ENCODE data around the gene SLC25A41. TPM values are rescaled to one million over a fixed set of nuclear protein-coding genes. Genes with fewer than 3 reads are reported as not detected.
A peak's percentile ranks its signal among the peaks of the same experiment; 100 is the strongest.

Gene SLC25A41
- total and polyA plus RNA-seq, 2 experiments from 2014 or later: 1.0 to 1.7 TPM

- peaks cover 9% of the 10 kb centered on the region for H3K27me3 ChIP-seq
- H3K27ac ChIP-seq: peak overlapping the region; percentile 88
- peaks cover 6% of the 10 kb centered on the region for H3K36me3 ChIP-seq
- no peak overlapping the region for H3K4me3 ChIP-seq
- no peak for DNase-seq (ENCODE audit: low read depth in 1 of 2, low spot score in 1 of 2)
- no peaks in the 10 kb centered on the region for H3K9me3 ChIP-seq (ENCODE audit: low read depth)
- H3K4me1 ChIP-seq (ENCODE audit: low read depth): peaks cover 11% of the 10 kb centered on the region
- no peak for TF ChIP-seq CTCF (IDR thresholded peaks at IDR 0.05; ENCODE audit: low read depth, low read length)
Observed at GRCh38 chr19:6425732-6426620, 7.6 kb downstream of the SLC25A41 start.

- Histone ChIP-seq H3K4me1 (ENCODE audit: low read depth) (peaks cover 11% of the 10 kb centered on the region), H3K36me3 (peaks cover 12% of the 10 kb centered on the region), H3K27ac (peak overlapping the region; percentile 88), H3K9me3 (ENCODE audit: low read depth) (no peaks in the 10 kb centered on the region), H3K4me3 (no peak overlapping the region), H3K27me3 (peaks cover 7% of the 10 kb centered on the region)
- DNase-seq (ENCODE audit: low read depth in 1 of 2, low spot score in 1 of 2): peak; percentile 100
- no peak for TF ChIP-seq CTCF (IDR thresholded peaks at IDR 0.05; ENCODE audit: low read depth, low read length)
Observed at GRCh38 chr19:6424939-6425731, 8.4 kb downstream of the SLC25A41 start.

- no peak for TF ChIP-seq CTCF (IDR thresholded peaks at IDR 0.05; ENCODE audit: low read depth, low read length)
- H3K4me1 ChIP-seq (ENCODE audit: low read depth): peaks cover 11% of the 10 kb centered on the region
- H3K9me3 ChIP-seq (ENCODE audit: low read depth): no peaks in the 10 kb centered on the region
- H3K27ac ChIP-seq: peak within 1 kb of the TSS; percentile 91
- peak within 1 kb of the TSS; percentile 99 for H3K4me3 ChIP-seq
- peaks cover 20% of the 10 kb centered on the region for H3K36me3 ChIP-seq
- DNase-seq (ENCODE audit: low read depth in 1 of 2, low spot score in 1 of 2): peak in 1 of 2 donors; percentile 52
- no peaks in the 10 kb centered on the region for H3K27me3 ChIP-seq
Observed at GRCh38 chr19:6424195-6424938, 9.2 kb downstream of the SLC25A41 start, which contains the start of gene KHSRP. Gene KHSRP, minus strand, starts transcription at chr19:6424811. Its CDS starts 110 bp downstream, at chr19:6424701.

- DNase-seq (ENCODE audit: low read depth in 1 of 2, low spot score in 1 of 2): peak; percentile 57 to 72
- no peak for TF ChIP-seq CTCF (IDR thresholded peaks at IDR 0.05; ENCODE audit: low read depth, low read length)
- Histone ChIP-seq H3K4me1 (ENCODE audit: low read depth) (peaks cover 11% of the 10 kb centered on the region), H3K4me3 (peak overlapping the region; percentile 99), H3K27ac (peak overlapping the region; percentile 91), H3K27me3 (no peaks in the 10 kb centered on the region), H3K9me3 (ENCODE audit: low read depth) (no peaks in the 10 kb centered on the region), H3K36me3 (peaks cover 21% of the 10 kb centered on the region)
Observed at GRCh38 chr19:6423499-6424194, 9.9 kb downstream of the SLC25A41 start.
